Activated naive CD4-positive, alpha-beta T cell treated with anti-CD3 and anti-CD28 coated beads, Interleukin-2, amount 50 U/mL, for 72 hours (primary cell): Measurements from ENCODE around the gene KCNQ1. TPM values are rescaled to one million over a fixed set of nuclear protein-coding genes. Genes with fewer than 3 reads are reported as not detected.

Source experiments
- ATAC-seq, 2 donors: fragments of 150-1000 bp; cut with Tn5 transposase; 2 replicates each; pipeline ENCODE4 v1.10.0; 2021; ENCODE audit warnings: mild to moderate bottlenecking in 2 of 2, moderate library complexity in 2 of 2
- DNase-seq, 2 donors: peaks; one replicate each; pipeline ENCODE4 v3.0.0; 2021 to 2022; ENCODE audit warnings: low spot score in 2 of 2
- H3K27ac Mint-ChIP-seq, 2 donors: one replicate each; pipeline ENCODE4 v1.8.0; 2022; ENCODE audit warnings: mild to moderate bottlenecking in 2 of 2, mixed read lengths in 2 of 2
- H3K36me3 Mint-ChIP-seq, 2 donors: one replicate each; pipeline ENCODE4 v1.8.0; 2022; ENCODE audit warnings: mixed read lengths in 2 of 2
- H3K9me3 Mint-ChIP-seq, 2 donors: one replicate each; pipeline ENCODE4 v1.8.0; 2022; ENCODE audit warnings: mixed read lengths in 2 of 2
- total RNA-seq, 2 donors: library from RNA; stranded (reverse); gene quantifications; one replicate each; pipeline ENCODE4 v1.2.3, GENCODE V29; 2022

The KCNQ1 gene
- total RNA-seq, 2 donors from 2014 or later: 12.2 to 19.3 TPM

DNA sequence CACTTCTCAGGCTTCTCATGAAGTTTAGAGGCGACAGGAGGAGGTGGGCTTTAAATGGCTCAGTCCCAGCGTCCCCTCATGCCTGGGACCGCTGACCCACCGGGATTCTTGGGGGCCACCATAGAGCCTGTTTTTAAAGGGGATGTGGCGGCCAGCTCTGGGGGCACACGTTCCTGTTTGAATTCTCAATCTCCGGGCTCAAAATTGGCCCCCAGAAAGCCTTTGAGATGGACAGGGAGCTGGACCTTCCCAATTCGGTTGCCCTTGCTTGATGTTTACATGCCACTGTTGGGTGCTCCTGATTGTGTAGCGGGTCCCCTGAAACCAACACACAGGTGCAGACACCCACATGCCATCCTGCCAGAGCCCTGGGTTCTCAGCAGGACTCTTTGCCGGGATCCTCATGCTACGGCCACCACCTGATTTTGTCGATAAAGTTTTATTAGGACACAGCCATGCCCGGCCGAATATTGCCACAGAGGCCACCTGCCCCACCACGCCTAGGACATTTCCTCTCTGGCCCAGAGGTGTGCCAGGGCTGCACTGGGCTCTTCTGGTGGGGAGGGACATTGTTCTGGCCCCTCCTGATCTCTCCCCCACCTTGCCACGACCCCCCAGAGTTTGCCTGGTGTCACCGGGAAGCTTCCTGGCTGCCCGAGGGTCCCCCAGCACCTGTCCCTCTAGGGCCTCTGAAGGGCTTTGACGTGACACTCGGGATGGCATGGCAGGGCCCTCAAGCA, 71.6 kb downstream of the KCNQ1 start:
- peak; percentile 1 to 28 for DNase-seq
- H3K27ac Mint-ChIP-seq: no peak overlapping the region
- no peaks in the 10 kb centered on the region for H3K36me3 Mint-ChIP-seq
- no peak for ATAC-seq
- no peaks in the 10 kb centered on the region for H3K9me3 Mint-ChIP-seq

DNA sequence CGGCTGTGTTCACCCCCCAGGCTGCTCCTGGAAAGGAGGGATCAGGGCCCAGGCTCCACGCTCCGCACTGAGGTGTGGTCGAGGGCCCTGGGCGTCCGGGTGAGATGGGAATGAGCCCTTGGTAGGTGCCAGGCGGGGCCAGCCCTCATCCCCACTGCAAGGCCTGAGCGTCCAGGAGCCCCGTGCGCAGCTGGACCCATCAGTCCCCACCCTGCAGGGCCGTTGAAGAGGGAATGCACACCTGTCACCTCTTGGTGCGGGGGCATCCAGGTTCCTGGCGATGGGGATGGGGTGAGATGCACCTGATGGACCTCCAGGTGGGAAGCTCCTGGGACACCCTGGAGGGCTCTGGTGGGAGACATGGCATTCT, 72.2 kb downstream of the KCNQ1 start:
- no peaks in the 10 kb centered on the region for H3K9me3 Mint-ChIP-seq
- no peaks in the 10 kb centered on the region for H3K36me3 Mint-ChIP-seq
- ATAC-seq: no peak
- H3K27ac Mint-ChIP-seq: no peak overlapping the region
- DNase-seq: peak in 1 of 2 donors; percentile 41

DNA sequence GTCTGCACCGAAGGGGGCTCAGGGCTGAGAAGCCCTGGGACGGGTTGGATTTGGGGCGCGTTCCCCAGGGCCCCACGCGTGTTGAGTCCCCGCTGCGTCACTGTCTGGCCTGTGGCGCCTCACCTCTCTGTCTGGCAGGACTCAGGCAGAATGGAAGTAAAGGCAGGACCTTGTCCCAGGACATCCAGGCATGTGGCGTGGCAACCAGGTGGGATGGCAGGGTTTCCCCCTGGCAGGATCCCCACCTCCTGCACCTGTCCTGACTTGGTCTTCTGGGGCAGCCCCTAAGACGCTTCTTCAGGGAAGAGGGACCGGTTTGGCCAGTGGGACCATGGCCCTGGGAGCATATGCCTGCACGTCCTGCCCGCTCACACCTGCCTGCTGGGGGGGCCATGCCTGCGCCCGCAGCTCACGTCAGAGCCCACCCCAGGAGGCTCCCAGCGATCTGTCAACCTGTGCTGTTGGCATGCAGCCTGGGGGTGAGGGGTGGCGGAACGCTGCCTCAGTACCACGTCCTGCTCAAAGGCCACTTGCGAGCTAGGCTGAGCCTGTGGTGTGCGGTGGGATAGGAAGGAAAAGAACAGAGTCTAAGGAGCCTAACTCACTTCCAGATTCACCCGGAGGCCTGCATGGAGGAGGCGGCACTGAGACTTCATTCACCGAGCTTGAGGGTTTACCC, 72.7 kb downstream of the KCNQ1 start:
- Mint-ChIP-seq H3K27ac (no peak overlapping the region), H3K9me3 (no peaks in the 10 kb centered on the region), H3K36me3 (no peaks in the 10 kb centered on the region)
- DNase-seq (peak; percentile 1 to 34), ATAC-seq (no peak)

DNA sequence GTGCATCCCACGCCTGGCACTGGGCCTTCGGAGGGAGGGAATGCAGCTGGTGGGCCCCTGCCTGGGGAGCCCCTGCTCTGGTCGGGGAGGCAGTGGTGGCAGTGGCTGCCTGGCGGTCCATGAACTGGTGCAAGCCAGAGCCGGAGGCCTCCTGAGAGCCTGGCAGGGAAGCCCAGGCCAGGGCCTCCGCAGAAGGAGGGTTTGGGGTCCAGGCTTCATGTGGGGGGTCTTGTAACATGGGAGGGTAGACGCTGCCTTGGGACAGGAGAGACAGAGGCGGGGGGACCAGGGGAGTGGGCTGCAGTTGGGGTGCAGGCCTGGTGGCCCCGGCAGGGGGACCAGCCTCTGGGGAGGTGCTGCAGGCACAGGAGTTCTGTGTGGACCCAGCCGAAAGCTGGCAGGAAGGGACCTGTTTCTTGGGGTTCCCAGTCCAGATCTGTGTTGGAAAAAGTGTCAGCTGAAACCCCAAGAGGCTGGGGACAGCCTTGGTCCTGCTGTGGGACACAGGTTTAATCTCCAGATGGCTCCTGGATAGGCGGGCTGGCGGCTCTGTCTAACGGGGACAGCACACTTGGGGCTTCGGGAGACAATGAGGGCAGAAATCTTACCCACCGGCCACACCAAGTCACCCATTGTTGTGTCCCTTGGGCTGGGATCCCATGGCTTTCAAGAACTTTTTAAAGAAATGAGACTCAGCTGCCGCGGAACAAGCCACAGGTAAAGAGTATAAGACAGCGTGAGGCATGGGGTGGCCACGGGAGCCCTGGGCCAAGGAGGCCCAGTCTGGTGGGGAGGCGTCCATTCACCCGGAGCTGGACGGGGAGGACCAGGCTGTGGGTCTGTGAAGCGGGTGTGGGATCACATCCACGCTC, 73.5 kb downstream of the KCNQ1 start:
- DNase-seq: peak in 1 of 2 donors; percentile 41

DNA sequence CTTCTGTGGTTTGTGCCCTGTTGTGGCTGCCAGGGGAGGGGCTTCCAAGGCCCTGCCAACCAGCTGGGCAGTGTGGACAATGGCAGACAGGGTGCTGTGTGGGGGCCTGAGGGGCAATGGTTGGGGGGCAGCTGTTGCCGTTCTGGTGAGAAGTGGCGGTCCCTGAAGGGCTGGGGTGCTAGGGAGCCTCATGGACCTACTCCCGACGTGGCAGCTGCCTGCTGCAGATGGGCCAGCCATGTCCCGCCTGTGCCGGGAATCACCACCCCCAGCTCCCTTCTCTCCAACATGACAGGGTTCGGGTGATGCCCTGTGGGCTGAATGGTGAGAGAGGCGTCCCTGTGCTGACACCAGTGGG, 74.2 kb downstream of the KCNQ1 start:
- peak overlapping the region in 1 of 2 donors; percentile 18 for H3K27ac Mint-ChIP-seq
- ATAC-seq (no peak), DNase-seq (peak in 1 of 2 donors; percentile 48)
- H3K9me3 Mint-ChIP-seq: no peaks in the 10 kb centered on the region
- H3K36me3 Mint-ChIP-seq: no peaks in the 10 kb centered on the region

More for the DNA sequence above, 73.5 kb downstream of the KCNQ1 start:
- no peak for ATAC-seq
- Mint-ChIP-seq H3K27ac (peak overlapping the region; percentile 18 to 22), H3K9me3 (no peaks in the 10 kb centered on the region), H3K36me3 (no peaks in the 10 kb centered on the region)

DNA sequence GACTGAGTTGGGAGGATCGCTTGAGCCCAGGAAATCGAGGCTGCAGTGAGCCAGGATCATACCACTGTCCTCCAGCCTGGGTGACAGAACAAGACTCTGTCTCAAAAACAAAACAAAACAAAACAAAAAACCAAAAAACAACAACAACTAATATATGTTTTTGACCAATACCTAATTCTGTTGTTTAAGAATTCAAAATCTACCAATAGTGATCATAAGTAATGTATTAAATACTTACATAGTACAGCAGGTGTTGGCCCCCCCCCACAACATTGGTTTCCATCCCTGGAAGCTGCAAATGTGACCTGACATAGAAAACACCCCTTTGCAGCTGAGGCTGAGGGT, 74.7 kb downstream of the KCNQ1 start:
- Mint-ChIP-seq H3K9me3 (no peaks in the 10 kb centered on the region), H3K27ac (no peak overlapping the region), H3K36me3 (no peaks in the 10 kb centered on the region)
- no peak for ATAC-seq
- DNase-seq: no peak

DNA sequence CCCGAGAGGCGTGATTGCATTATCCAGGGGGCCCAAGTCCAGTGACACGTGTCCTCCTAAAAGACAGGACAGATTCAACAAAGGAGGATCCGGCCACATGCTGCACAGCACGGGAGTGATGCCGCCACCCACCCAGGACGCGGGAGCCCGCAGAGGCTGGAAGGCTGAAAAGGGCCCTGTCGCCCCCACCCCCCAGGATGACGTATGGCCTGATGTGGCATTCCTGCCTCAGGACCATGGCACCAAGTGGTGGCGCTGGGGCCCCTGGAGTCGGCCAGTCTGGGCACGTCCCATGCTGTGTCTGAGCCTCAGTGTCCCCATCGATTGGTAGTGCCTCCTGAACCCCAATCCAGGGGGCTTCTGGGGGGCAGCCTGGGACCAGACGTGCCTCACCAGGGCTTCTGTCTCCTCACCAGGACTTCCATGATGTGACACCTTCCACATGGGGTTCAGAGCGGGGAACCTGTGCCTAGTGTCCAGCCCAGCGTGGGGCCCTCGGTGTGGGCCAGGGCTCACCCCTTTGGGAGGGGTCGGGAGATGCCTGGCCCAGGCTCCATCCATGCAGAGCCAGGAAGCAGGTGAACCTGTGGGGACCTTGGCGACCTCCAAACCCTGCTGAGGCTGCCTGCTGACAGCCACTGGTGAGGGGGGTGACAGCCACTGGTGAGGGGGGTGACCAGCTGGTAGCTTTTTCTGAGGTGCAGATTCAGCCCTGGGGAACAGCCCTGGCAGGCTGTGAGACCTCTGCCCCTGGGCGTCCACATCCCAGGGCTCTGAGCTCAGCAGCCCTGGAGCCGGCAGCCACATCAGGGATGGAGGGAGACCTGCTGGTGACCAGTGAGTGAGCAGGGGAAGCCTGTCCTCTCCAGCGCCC, 75.3 kb downstream of the KCNQ1 start:
- DNase-seq (peak in 1 of 2 donors; percentile 33), ATAC-seq (no peak)
- no peaks in the 10 kb centered on the region for H3K36me3 Mint-ChIP-seq
- H3K27ac Mint-ChIP-seq: no peak overlapping the region
- H3K9me3 Mint-ChIP-seq: no peaks in the 10 kb centered on the region

DNA sequence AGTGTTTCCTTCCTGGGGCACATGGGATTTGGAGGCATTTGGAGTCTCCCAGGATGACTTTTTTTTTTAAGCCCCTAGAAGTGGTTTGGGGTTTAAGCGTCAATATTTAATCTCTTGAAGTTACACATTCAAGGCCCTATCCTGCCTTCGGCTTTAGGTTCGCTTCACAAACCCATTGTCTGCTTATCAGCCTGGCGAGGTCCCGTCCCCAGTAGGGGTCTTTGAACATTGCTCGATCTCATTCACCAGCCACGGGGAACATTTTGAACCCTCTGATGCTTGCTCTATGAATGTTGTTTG, 75.9 kb downstream of the KCNQ1 start:
- DNase-seq (peak in 1 of 2 donors; percentile 14), ATAC-seq (no peak)
- Mint-ChIP-seq H3K27ac (peak overlapping the region in 1 of 2 donors; percentile 17), H3K9me3 (no peaks in the 10 kb centered on the region), H3K36me3 (no peaks in the 10 kb centered on the region)

DNA sequence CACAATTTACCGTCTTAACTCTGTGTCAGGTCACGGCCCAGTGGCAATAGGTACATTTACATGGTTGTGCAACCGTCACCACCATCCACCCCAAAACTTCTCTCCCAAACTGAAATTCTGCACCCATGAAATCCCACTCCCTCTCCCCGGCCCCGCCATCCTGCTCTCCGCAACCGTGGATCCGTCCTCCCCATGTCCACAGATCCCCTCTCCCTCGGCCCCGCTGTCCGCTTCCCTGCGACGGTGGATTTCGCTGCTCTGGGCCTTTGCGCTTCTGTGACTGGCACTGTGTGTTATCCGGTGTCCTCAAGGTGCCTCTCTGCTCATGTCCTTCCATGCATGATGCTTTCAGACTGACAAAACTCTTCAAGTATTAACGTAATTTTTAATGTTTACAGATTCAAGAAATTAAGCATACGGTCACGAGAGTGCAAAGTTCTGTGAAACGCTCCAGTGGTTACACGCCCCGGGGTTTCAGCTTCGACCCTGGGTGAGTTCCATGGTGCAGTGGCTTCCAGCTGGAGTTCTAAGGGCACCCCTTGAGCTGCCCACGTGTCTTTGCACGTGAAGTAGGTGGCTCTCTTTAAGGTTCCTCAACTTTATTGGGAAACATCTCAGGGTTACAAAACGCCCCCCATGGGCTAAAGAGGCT, 76.4 kb downstream of the KCNQ1 start:
- peak overlapping the region in 1 of 2 donors; percentile 37 for H3K27ac Mint-ChIP-seq
- ATAC-seq: no peak
- no peaks in the 10 kb centered on the region for H3K9me3 Mint-ChIP-seq
- no peaks in the 10 kb centered on the region for H3K36me3 Mint-ChIP-seq
- DNase-seq: peak in 1 of 2 donors; percentile 35

DNA sequence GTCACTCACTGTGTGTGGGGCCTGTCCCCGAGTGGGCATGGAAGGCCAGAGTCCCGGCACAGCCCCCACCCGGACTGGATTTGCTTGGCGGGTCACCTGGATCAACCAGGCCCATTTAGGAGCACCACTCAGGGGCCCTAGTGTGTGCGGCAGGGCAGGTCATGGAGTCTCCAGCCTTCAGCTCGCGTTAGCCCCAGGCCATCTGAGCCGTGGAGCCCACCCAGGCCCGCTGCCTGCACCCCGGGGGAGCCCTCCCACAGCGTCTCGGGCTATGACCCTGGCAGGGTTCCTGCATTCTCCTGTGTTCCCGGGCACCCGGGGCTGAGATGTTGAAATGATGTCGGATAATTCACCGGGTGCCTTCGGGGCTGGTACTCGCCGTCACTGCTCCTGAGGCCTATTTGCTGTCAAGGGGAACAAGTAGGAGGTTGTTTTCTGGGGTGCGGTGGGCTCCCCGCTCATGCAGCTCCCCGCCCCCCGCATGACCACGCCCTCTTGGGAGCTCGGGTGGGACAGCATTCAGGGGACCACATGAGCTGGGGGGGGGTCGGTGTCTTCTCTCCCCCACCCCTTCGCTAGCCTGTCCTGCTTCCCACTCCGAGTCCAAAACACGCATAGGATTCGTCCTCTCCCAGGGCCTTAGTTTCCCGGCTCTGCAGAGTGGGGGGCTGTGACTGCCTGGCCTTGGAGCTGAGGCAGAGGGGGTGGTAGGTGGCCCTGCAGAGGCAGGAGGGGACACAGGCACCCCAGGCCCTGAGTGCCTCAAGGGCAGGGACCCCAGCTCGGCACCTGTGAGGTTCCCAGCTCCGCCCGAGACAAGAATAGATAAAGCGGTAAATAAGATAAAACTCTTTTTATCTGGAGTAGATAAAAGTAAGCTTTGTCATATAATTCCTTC, 77.2 kb downstream of the KCNQ1 start:
- peak in 1 of 2 donors; percentile 39 for DNase-seq
- no peaks in the 10 kb centered on the region for H3K36me3 Mint-ChIP-seq
- H3K27ac Mint-ChIP-seq: no peak overlapping the region
- no peak for ATAC-seq
- H3K9me3 Mint-ChIP-seq: no peaks in the 10 kb centered on the region

DNA sequence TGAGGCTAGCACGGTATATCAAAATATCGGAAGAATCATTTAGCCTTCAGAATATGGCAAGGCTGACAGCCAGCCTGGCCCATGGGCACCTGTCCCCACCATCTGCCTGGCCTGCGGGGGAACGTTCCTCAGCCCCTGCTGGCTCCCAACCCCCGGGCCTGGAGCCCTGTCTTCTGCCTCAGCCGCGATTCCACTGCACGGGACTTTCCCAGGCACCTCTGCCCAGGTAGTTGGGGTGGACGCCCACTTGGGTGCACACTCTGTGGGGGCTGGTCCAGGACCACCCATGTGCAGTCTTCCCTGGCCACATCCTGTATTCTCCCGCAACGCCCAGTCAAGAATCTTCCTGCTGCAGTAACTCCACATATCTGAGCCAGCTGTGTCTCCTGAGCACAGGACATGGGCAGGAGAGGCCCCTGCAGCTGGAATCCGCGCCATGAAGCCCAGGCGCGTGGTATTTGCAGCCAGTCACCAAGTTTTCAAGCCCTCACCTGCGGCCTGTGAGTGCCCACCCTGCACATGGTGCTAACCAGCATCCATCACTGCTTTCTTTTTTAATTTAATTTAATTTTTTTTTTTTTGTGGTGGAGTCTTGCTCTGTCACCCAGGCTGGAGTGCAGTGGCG, 77.9 kb downstream of the KCNQ1 start:
- Mint-ChIP-seq H3K9me3 (no peaks in the 10 kb centered on the region), H3K36me3 (no peaks in the 10 kb centered on the region), H3K27ac (no peak overlapping the region)
- DNase-seq (peak in 1 of 2 donors; percentile 42), ATAC-seq (no peak)

DNA sequence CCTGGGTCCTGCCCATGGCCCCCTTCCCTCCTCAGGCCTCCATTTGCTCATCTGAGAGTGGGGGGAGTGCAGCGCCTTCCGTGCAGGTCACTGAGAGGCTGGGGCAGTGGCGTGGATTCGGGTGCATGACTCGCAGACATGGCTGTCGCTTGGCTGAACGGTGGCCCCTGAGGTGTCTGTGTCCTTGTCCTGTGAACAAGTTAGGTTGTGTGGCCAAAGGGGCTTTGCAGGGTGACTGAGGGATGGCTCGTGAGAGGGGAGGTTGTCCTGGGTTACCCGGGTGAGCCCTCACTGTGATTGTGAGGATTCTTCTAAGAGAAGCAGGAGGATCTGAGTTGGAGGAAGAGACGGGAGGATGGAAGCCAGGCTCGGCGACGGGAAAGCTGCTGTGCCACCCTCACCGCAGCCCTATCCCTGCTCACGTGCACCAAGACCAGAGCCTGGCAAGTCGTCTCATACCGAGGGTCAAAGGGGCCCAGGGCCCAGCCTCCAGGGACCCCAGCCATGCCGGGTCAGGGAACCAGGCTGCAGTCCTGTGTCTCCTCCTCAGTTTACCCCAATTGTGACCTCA, 79.1 kb downstream of the KCNQ1 start:
- Mint-ChIP-seq H3K9me3 (no peaks in the 10 kb centered on the region), H3K27ac (no peak overlapping the region), H3K36me3 (no peaks in the 10 kb centered on the region)
- peak in 1 of 2 donors; percentile 30 for DNase-seq
- no peak for ATAC-seq

DNA sequence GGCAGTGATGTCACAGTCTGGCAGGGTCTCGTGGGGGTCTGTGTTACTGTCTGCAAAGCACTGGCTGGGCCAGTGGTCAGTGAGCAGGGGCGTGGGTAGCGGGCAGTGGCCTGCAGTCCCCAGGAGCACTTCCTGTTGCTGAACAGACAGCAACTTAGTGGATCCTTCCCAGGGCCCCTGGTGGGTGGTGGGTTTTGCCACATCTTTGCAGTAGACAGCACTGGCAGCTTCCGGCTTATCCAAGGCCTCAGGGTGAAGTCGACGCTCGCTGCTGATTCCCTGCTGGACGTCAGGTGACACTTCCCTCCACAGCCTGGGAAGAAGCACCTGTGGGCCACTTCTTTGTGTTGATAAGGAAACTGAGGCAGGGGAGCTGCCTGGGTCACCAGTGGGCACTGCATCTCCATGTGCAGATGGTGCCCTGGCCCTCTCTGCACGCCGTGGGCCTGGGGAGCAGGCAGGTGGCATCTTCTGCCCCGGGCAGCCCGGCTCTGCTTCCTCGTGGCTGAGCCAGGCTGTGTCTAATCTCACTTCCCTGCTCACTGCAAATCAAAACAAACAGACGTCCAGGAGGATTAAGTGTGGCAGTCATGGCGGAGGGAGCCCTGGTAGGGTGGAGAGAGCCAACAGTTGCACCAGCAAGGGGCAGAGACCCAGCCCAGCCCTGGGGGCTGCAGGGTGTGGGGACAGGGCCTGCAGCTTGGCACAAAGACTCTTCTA, 79.8 kb downstream of the KCNQ1 start:
- H3K9me3 Mint-ChIP-seq: no peaks in the 10 kb centered on the region
- peak in 1 of 2 donors; percentile 54 for DNase-seq
- H3K27ac Mint-ChIP-seq: no peak overlapping the region
- ATAC-seq: no peak
- no peaks in the 10 kb centered on the region for H3K36me3 Mint-ChIP-seq
